SK-N-SH (cell line): Measurements from ENCODE around the gene CPM. TPM values are rescaled to one million over a fixed set of nuclear protein-coding genes. Genes with fewer than 3 reads are reported as not detected.

Experiments
- CTCF ChIA-PET: fragments of 300-600, 350-600 bp; formaldehyde crosslinking; extraction: SDS; loops from one replicate; lab custom pipeline; 2021; lab: Yijun Ruan, JAX
- POLR2A ChIA-PET: fragments of 350-600 bp; sonication (Branson Sonifier 250); formaldehyde crosslinking; extraction: SDS; loops from one replicate; lab custom pipeline; 2020; ENCODE audit warnings: antibody characterized with exemption, inconsistent platforms; lab: Yijun Ruan, JAX
- DNase-seq: peaks from one replicate; pipeline ENCODE4 v3.0.0; 2012
- H2AFZ ChIP-seq: fragments of 200-600 bp; sonication (generic); 2 replicates; pipeline ENCODE4 v1.8.1; 2016; ENCODE audit warnings: antibody characterized with exemption, mild to moderate bottlenecking, low read depth
- H3F3A ChIP-seq: fragments of 200-600 bp; sonication (generic); replicated peaks from 2 replicates; pipeline ENCODE3; 2016; ENCODE audit warnings: antibody characterized with exemption, mild to moderate bottlenecking; ENCODE audit not compliant: insufficient read depth
- H3K27ac ChIP-seq, 2 experiments: fragments of 200-500 bp in 1 of 2; fragments of 200-600 bp in 1 of 2; sonication (Bioruptor generic) in 1 of 2; sonication (generic), shearing (Covaris generic) in 1 of 2; 2 replicates each; pipeline versions ENCODE4 v1.5.1 to v1.6.1; 2014 to 2016; ENCODE audit warnings: low read depth in 2 of 2, inconsistent platforms in 1 of 2, low read length in 1 of 2, mild to moderate bottlenecking in 1 of 2, mixed read lengths in 1 of 2
- H3K27me3 ChIP-seq: fragments of 200-600 bp; sonication (generic), shearing (Covaris generic); 2 replicates; pipeline ENCODE4 v1.6.1; 2016; ENCODE audit warnings: mixed run types; ENCODE audit not compliant: insufficient read depth
- H3K36me3 ChIP-seq, 2 experiments: fragments of 200-500 bp in 1 of 2; fragments of 200-600 bp in 1 of 2; sonication (Bioruptor generic) in 1 of 2; sonication (generic) in 1 of 2; replicated peaks in 1 of 2; 2 replicates each; pipeline versions ENCODE3 to v1.5.1; 2014 to 2016; ENCODE audit warnings: low read length in 1 of 2, mild to moderate bottlenecking in 1 of 2; ENCODE audit not compliant: insufficient read depth in 2 of 2, control insufficient read depth in 1 of 2
- H3K4me1 ChIP-seq, 2 experiments: fragments of 200-500 bp in 1 of 2; fragments of 200-600 bp in 1 of 2; sonication (Bioruptor generic) in 1 of 2; sonication (generic), shearing (Covaris generic) in 1 of 2; 2 replicates each; pipeline versions ENCODE4 v1.5.1 to v1.6.1; 2014 to 2016; ENCODE audit warnings: low read depth in 1 of 2, low read length in 1 of 2, mixed run types in 1 of 2; ENCODE audit not compliant: insufficient read depth in 2 of 2, control insufficient read depth in 1 of 2
- H3K4me2 ChIP-seq: fragments of 200-600 bp; sonication (generic), shearing (Covaris generic); 2 replicates; pipeline ENCODE4 v1.6.1; 2017; ENCODE audit warnings: mixed run types
- H3K4me3 ChIP-seq, 2 experiments: fragments of 200-500 bp in 1 of 2; fragments of 200-600 bp in 1 of 2; sonication (Bioruptor generic) in 1 of 2; sonication (generic), shearing (Covaris generic) in 1 of 2; 2 replicates each; pipeline versions ENCODE4 v1.5.1 to v1.8.1; 2014 to 2016; ENCODE audit warnings: low read depth in 2 of 2, inconsistent platforms in 1 of 2, low read length in 1 of 2, mild to moderate bottlenecking in 1 of 2, mixed read lengths in 1 of 2, moderate library complexity in 1 of 2
- H3K79me2 ChIP-seq: fragments of 200-600 bp; sonication (generic); 2 replicates; pipeline ENCODE4 v1.8.1; 2017; ENCODE audit warnings: mild to moderate bottlenecking; ENCODE audit not compliant: insufficient read depth
- H3K9ac ChIP-seq: fragments of 200-600 bp; sonication (generic); 2 replicates; pipeline ENCODE4 v1.6.1; 2017; ENCODE audit warnings: mixed run types
- H3K9me2 ChIP-seq: fragments of 200-600 bp; sonication (generic); 2 replicates; pipeline ENCODE4 v1.6.1; 2017; ENCODE audit warnings: mixed run types
- H3K9me3 ChIP-seq: fragments of 200-600 bp; sonication (generic); 2 replicates; pipeline ENCODE4 v1.6.1; 2017; ENCODE audit warnings: mixed run types, mild to moderate bottlenecking, moderate library complexity
- H4K20me1 ChIP-seq: fragments of 200-600 bp; sonication (generic); 2 replicates; pipeline ENCODE4 v1.6.1; 2017; ENCODE audit warnings: mild to moderate bottlenecking, mixed run types; ENCODE audit not compliant: insufficient read depth
- CHD2 ChIP-seq: fragments of 150-350 bp; IDR thresholded peaks from 2 replicates; pipeline ENCODE4 v1.6.1; 2018; ENCODE audit warnings: low read length; ENCODE audit not compliant: partially characterized antibody
- EP300 ChIP-seq, 2 experiments: IDR thresholded peaks; 2 replicates each; pipeline versions ENCODE4 v1.4.0 to v1.6.1; 2012; ENCODE audit warnings: borderline replicate concordance in 1 of 2, low read depth in 1 of 2, low read length in 1 of 2
- FOSL2 ChIP-seq: IDR thresholded peaks from 2 replicates; pipeline ENCODE4 v1.4.0; 2012; ENCODE audit warnings: low read depth, mild to moderate bottlenecking, moderate library complexity, borderline replicate concordance
- GATA2 ChIP-seq: sonication (generic); formaldehyde crosslinking; IDR thresholded peaks from 2 replicates; pipeline ENCODE4 v1.5.0; 2020; ENCODE audit warnings: mild to moderate bottlenecking, missing genetic modification reagents
- IRF3 ChIP-seq: fragments of 150-350 bp; IDR thresholded peaks from 2 replicates; pipeline ENCODE4 v1.6.1; 2016; ENCODE audit warnings: mild to moderate bottlenecking, low read depth, low read length
- MEF2A ChIP-seq: IDR thresholded peaks from 2 replicates; pipeline ENCODE4 v1.4.0; 2012; ENCODE audit warnings: low read depth, borderline replicate concordance
- NFIC ChIP-seq: IDR thresholded peaks from 2 replicates; pipeline ENCODE4 v1.4.0; 2012; ENCODE audit warnings: borderline replicate concordance
- RAD21 ChIP-seq: IDR thresholded peaks from 2 replicates; pipeline ENCODE4 v1.6.1; 2012; ENCODE audit warnings: mild to moderate bottlenecking, low read length
- RCOR1 ChIP-seq: fragments of 150-350 bp; IDR thresholded peaks from 2 replicates; pipeline ENCODE4 v1.6.1; 2017; ENCODE audit warnings: antibody characterized with exemption, low read length
- RXRA ChIP-seq: IDR thresholded peaks from 2 replicates; pipeline ENCODE4 v1.4.0; 2012; ENCODE audit warnings: low read depth, mild to moderate bottlenecking, borderline replicate concordance
- TCF12 ChIP-seq: IDR thresholded peaks from 2 replicates; pipeline ENCODE4 v1.4.0; 2012
- USF2 ChIP-seq: fragments of 150-350 bp; IDR thresholded peaks from 2 replicates; pipeline ENCODE4 v1.6.1; 2017; ENCODE audit warnings: antibody characterized with exemption, low read length, low read depth, borderline replicate concordance
- YY1 ChIP-seq: IDR thresholded peaks from 2 replicates; pipeline ENCODE4 v1.4.0; 2012; ENCODE audit warnings: low read depth, mild to moderate bottlenecking
- WGBS: methylation state at CpG from one replicate; pipeline ENCODE4 v1.1.6; 2017; ENCODE audit warnings: low lambda C conversion rate; 5-methylcytosine and 5-hydroxymethylcytosine counted together
- polyA plus RNA-seq, 3 experiments: library from polyadenylated mRNA; depleted of rRNA; stranded (reverse); fragments of >200 nt; gene quantifications; 2 replicates each; pipeline ENCODE4 v1.2.3, GENCODE V29; 2012
- TF ChIP-seq, protein P1 (sequence below): IDR thresholded peaks from 2 replicates; pipeline ENCODE4 v1.6.1; 2012; ENCODE audit warnings: mild to moderate bottlenecking, low read depth, low read length, moderate library complexity
- TF ChIP-seq, protein P2 (sequence below): fragments of 200-600 bp; sonication (generic); IDR thresholded peaks from 2 replicates; pipeline ENCODE4 v1.6.1; 2017; ENCODE audit warnings: antibody characterized with exemption, mild to moderate bottlenecking, moderate library complexity
- TF ChIP-seq, protein P3 (sequence below): IDR thresholded peaks from 2 replicates; pipeline ENCODE4; 2012

Gene CPM
- polyA plus RNA-seq, 1 of the 3 experiments (the other 2 are of a cell fraction): 10.8 TPM

DNA sequence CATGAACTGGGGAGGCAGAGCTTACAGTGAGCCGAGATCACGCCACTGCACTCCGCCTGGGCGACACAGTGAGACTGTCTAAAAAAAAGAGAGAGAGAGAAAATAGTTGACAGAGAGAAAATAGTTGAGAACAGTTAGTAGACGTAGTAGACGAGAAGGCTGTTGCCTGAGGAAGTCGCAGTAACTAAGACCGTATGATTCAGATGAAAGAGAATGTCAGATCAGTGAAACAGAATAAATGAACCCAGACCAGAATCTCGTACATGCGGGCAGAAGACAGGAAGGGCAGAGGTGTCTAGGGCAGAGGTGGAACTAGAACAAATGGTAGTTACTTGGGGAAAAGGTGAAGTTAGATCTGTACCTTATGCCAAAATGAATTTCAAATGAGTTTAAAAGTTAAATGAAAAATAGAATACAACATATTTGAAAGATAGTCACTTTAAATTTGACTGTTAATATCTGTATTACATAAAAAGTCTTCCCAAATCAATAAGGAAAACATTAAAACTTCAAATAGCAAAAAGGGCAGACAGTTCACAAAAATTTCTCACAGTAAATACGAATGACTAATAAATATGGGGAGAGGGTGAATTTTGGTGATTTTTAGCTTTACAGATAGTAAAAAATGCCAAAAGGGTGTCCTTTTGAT lies 107.3 kb downstream of the CPM start:
- peaks cover 99% of the 10 kb centered on the region for H4K20me1 ChIP-seq
- peaks cover 66 to 98% of the 10 kb centered on the region in 2 experiments for H3K36me3 ChIP-seq
- TF ChIP-seq NFIC: no peak
- no peak for TF ChIP-seq GATA2
- no peak for TF ChIP-seq RXRA
- TF ChIP-seq YY1: no peak
- no peak for TF ChIP-seq RCOR1
- TF ChIP-seq EP300 (IDR thresholded peaks at IDR 0.05; ENCODE audit: borderline replicate concordance in 1 of 2, low read depth in 1 of 2, low read length in 1 of 2): no peak
- TF ChIP-seq, protein P1, sequence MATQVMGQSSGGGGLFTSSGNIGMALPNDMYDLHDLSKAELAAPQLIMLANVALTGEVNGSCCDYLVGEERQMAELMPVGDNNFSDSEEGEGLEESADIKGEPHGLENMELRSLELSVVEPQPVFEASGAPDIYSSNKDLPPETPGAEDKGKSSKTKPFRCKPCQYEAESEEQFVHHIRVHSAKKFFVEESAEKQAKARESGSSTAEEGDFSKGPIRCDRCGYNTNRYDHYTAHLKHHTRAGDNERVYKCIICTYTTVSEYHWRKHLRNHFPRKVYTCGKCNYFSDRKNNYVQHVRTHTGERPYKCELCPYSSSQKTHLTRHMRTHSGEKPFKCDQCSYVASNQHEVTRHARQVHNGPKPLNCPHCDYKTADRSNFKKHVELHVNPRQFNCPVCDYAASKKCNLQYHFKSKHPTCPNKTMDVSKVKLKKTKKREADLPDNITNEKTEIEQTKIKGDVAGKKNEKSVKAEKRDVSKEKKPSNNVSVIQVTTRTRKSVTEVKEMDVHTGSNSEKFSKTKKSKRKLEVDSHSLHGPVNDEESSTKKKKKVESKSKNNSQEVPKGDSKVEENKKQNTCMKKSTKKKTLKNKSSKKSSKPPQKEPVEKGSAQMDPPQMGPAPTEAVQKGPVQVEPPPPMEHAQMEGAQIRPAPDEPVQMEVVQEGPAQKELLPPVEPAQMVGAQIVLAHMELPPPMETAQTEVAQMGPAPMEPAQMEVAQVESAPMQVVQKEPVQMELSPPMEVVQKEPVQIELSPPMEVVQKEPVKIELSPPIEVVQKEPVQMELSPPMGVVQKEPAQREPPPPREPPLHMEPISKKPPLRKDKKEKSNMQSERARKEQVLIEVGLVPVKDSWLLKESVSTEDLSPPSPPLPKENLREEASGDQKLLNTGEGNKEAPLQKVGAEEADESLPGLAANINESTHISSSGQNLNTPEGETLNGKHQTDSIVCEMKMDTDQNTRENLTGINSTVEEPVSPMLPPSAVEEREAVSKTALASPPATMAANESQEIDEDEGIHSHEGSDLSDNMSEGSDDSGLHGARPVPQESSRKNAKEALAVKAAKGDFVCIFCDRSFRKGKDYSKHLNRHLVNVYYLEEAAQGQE: no peak
- TF ChIP-seq IRF3: no peak
- H3K4me1 ChIP-seq: no peaks in the 10 kb centered on the region
- H3K27ac ChIP-seq: peak overlapping the region in 1 of 2 experiments; percentile 65; a peak in 2 of 4 replicates
- H3F3A ChIP-seq: peaks cover 93% of the 10 kb centered on the region
- ChIA-PET POLR2A (no interaction called here), CTCF (no interaction called here)
- no peaks in the 10 kb centered on the region for H3K27me3 ChIP-seq
- peaks cover 83% of the 10 kb centered on the region for H3K79me2 ChIP-seq
- no peaks in the 10 kb centered on the region for H3K9me2 ChIP-seq
- H3K4me2 ChIP-seq: no peak overlapping the region
- no peaks in the 10 kb centered on the region for H3K9me3 ChIP-seq
- H2AFZ ChIP-seq: no peak overlapping the region
- no peak overlapping the region for H3K9ac ChIP-seq
- H3K4me3 ChIP-seq: no peak overlapping the region
- no peak for DNase-seq
- WGBS: 87% methylated on average over 11 of the region's 11 CpGs

GRCh38 chr12:68824597-68825250 lies 108.2 kb downstream of the CPM start:
- H3K36me3 ChIP-seq: peaks cover 68 to 98% of the 10 kb centered on the region in 2 experiments
- H3K27me3 ChIP-seq: no peaks in the 10 kb centered on the region
- H3K4me2 ChIP-seq: no peak overlapping the region
- WGBS: 97% methylated on average over 16 of the region's 16 CpGs
- no peaks in the 10 kb centered on the region for H3K9me2 ChIP-seq
- peaks cover 99% of the 10 kb centered on the region for H4K20me1 ChIP-seq
- no peak overlapping the region for H2AFZ ChIP-seq
- H3F3A ChIP-seq: peaks cover 88% of the 10 kb centered on the region
- H3K4me3 ChIP-seq: no peak overlapping the region
- no peak overlapping the region for H3K9ac ChIP-seq
- POLR2A ChIA-PET: no interaction called here
- 0 out of 4 replicates have a peak, but pooled peaks cover 0 to 3% of the 10 kb centered on the region in 2 experiments for H3K4me1 ChIP-seq
- CTCF ChIA-PET: interaction anchor here (0.6 to 0.9 kb wide), 2 partner anchors 8 to 245 kb away, joined by 3 read pairs; no protein-coding TSS in a partner anchor
- peak overlapping the region in 1 of 2 experiments; percentile 65; a peak in 2 of 4 replicates for H3K27ac ChIP-seq
- peaks cover 84% of the 10 kb centered on the region for H3K79me2 ChIP-seq
- no peaks in the 10 kb centered on the region for H3K9me3 ChIP-seq
- DNase-seq: no peak
- TF ChIP-seq MEF2A (no peak), RAD21 (no peak), USF2 (no peak), CHD2 (no peak), RXRA (no peak), FOSL2 (no peak), EP300 (IDR thresholded peaks at IDR 0.05; ENCODE audit: borderline replicate concordance in 1 of 2, low read depth in 1 of 2, low read length in 1 of 2) (no peak), RCOR1 (no peak), TCF12 (no peak)
- TF ChIP-seq, protein P2, sequence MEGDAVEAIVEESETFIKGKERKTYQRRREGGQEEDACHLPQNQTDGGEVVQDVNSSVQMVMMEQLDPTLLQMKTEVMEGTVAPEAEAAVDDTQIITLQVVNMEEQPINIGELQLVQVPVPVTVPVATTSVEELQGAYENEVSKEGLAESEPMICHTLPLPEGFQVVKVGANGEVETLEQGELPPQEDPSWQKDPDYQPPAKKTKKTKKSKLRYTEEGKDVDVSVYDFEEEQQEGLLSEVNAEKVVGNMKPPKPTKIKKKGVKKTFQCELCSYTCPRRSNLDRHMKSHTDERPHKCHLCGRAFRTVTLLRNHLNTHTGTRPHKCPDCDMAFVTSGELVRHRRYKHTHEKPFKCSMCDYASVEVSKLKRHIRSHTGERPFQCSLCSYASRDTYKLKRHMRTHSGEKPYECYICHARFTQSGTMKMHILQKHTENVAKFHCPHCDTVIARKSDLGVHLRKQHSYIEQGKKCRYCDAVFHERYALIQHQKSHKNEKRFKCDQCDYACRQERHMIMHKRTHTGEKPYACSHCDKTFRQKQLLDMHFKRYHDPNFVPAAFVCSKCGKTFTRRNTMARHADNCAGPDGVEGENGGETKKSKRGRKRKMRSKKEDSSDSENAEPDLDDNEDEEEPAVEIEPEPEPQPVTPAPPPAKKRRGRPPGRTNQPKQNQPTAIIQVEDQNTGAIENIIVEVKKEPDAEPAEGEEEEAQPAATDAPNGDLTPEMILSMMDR: no peak
- TF ChIP-seq, protein P3, sequence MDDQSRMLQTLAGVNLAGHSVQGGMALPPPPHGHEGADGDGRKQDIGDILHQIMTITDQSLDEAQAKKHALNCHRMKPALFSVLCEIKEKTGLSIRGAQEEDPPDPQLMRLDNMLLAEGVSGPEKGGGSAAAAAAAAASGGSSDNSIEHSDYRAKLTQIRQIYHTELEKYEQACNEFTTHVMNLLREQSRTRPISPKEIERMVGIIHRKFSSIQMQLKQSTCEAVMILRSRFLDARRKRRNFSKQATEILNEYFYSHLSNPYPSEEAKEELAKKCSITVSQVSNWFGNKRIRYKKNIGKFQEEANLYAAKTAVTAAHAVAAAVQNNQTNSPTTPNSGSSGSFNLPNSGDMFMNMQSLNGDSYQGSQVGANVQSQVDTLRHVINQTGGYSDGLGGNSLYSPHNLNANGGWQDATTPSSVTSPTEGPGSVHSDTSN: no peak
